ENCODE data around the gene IRAK3.

IRAK3 gene

GRCh38 chr12:66188584-66189485 is at the start of gene IRAK3:
Gene IRAK3 (plus strand): TSS chr12:66189214. CDS start chr12:66189300, 86 bp downstream.
- DNase-seq (ENCODE audit: low read depth) = peak; percentile 15

GRCh38 chr12:66139328-66139727 is 49.7 kb upstream of the IRAK3 start:
- H3K4me3 ChIP-seq (ENCODE audit: low read depth, low read length) = no peak overlapping the region
- DNase-seq (ENCODE audit: low read depth) = no peak

More at GRCh38 chr12:66188584-66189485, at the start of gene IRAK3:
- H3K4me3 ChIP-seq (ENCODE audit: low read depth, low read length) = peak within 1 kb of the TSS; percentile 55

GRCh38 chr12:66140731-66141130 is 48.3 kb upstream of the IRAK3 start:
- no peak for DNase-seq (ENCODE audit: low read depth)
- H3K4me3 ChIP-seq (ENCODE audit: low read depth, low read length) = no peak overlapping the region

- DNase-seq (ENCODE audit: low read depth) = no peak
- no peak overlapping the region for H3K4me3 ChIP-seq (ENCODE audit: low read depth, low read length)
Observed at GRCh38 chr12:66141299-66141698, 47.7 kb upstream of the IRAK3 start.

GRCh38 chr12:66142826-66143225 is 46.2 kb upstream of the IRAK3 start:
- no peak for DNase-seq (ENCODE audit: low read depth)
- no peak overlapping the region for H3K4me3 ChIP-seq (ENCODE audit: low read depth, low read length)

GRCh38 chr12:66143868-66144267 is 45.1 kb upstream of the IRAK3 start:
- no peak for DNase-seq (ENCODE audit: low read depth)
- H3K4me3 ChIP-seq (ENCODE audit: low read depth, low read length) = no peak overlapping the region

GRCh38 chr12:66144791-66145754 is 43.9 kb upstream of the IRAK3 start:
- peak; percentile 45 for DNase-seq (ENCODE audit: low read depth)
- no peak overlapping the region for H3K4me3 ChIP-seq (ENCODE audit: low read depth, low read length)

- no peak overlapping the region for H3K4me3 ChIP-seq (ENCODE audit: low read depth, low read length)
- no peak for DNase-seq (ENCODE audit: low read depth)
Observed at GRCh38 chr12:66149702-66150398, 39.2 kb upstream of the IRAK3 start.

GRCh38 chr12:66152732-66153131 is 36.3 kb upstream of the IRAK3 start:
- H3K4me3 ChIP-seq (ENCODE audit: low read depth, low read length) = no peak overlapping the region
- no peak for DNase-seq (ENCODE audit: low read depth)

GRCh38 chr12:66154776-66155175 is 34.2 kb upstream of the IRAK3 start:
- no peak overlapping the region for H3K4me3 ChIP-seq (ENCODE audit: low read depth, low read length)
- DNase-seq (ENCODE audit: low read depth) = no peak

- DNase-seq (ENCODE audit: low read depth) = no peak
- no peak overlapping the region for H3K4me3 ChIP-seq (ENCODE audit: low read depth, low read length)
Observed at GRCh38 chr12:66156654-66157053, 32.4 kb upstream of the IRAK3 start.

GRCh38 chr12:66159123-66159522 is 29.9 kb upstream of the IRAK3 start:
- no peak overlapping the region for H3K4me3 ChIP-seq (ENCODE audit: low read depth, low read length)
- no peak for DNase-seq (ENCODE audit: low read depth)

- no peak overlapping the region for H3K4me3 ChIP-seq (ENCODE audit: low read depth, low read length)
- no peak for DNase-seq (ENCODE audit: low read depth)
Observed at GRCh38 chr12:66160704-66161103, 28.3 kb upstream of the IRAK3 start.

- no peak for DNase-seq (ENCODE audit: low read depth)
- no peak overlapping the region for H3K4me3 ChIP-seq (ENCODE audit: low read depth, low read length)
Observed at GRCh38 chr12:66162701-66163100, 26.3 kb upstream of the IRAK3 start.

- H3K4me3 ChIP-seq (ENCODE audit: low read depth, low read length) = no peak overlapping the region
- no peak for DNase-seq (ENCODE audit: low read depth)
Observed at GRCh38 chr12:66163289-66163688, 25.7 kb upstream of the IRAK3 start.

- peak; percentile 18 for DNase-seq (ENCODE audit: low read depth)
- H3K4me3 ChIP-seq (ENCODE audit: low read depth, low read length) = no peak overlapping the region
Observed at GRCh38 chr12:66164349-66164821, 24.6 kb upstream of the IRAK3 start.

- no peak overlapping the region for H3K4me3 ChIP-seq (ENCODE audit: low read depth, low read length)
- no peak for DNase-seq (ENCODE audit: low read depth)
Observed at GRCh38 chr12:66165141-66165540, 23.9 kb upstream of the IRAK3 start.

GRCh38 chr12:66166561-66166960 is 22.5 kb upstream of the IRAK3 start:
- no peak overlapping the region for H3K4me3 ChIP-seq (ENCODE audit: low read depth, low read length)
- DNase-seq (ENCODE audit: low read depth) = no peak

- H3K4me3 ChIP-seq (ENCODE audit: low read depth, low read length) = peak overlapping the region; percentile 82
- no peak for DNase-seq (ENCODE audit: low read depth)
Observed at GRCh38 chr12:66168410-66168809, 20.6 kb upstream of the IRAK3 start.

All from skeletal muscle cell (primary cell).